RWPE2 (cell line): Measurements from ENCODE around the gene LSM12.

Experiments
- ATAC-seq: fragments of 200-7000 bp; cut with Tn5 transposase; 3 replicates; pipeline ENCODE4 v1.9.1; 2021; ENCODE audit warnings: low read depth
- DNase-seq: peaks from one replicate; pipeline ENCODE4 v3.0.0-alpha.2; 2020; ENCODE audit warnings: low spot score
- H3K27ac ChIP-seq: fragments of 450-650 bp; 2 replicates; pipeline ENCODE4 v1.5.1; 2017; ENCODE audit warnings: mild to moderate bottlenecking; ENCODE audit not compliant: poor library complexity, severe bottlenecking
- H3K27me3 ChIP-seq: fragments of 250-450 bp; sonication (Bioruptor Pico); 2 replicates; pipeline ENCODE4 v1.5.1; 2021; ENCODE audit warnings: mild to moderate bottlenecking, moderate library complexity; ENCODE audit not compliant: insufficient read depth, poor library complexity, severe bottlenecking
- H3K36me3 ChIP-seq: fragments of 250-450 bp; sonication (Bioruptor Pico); 2 replicates; pipeline ENCODE4 v1.5.1; 2020; ENCODE audit warnings: low read depth, mild to moderate bottlenecking, moderate library complexity
- H3K4me1 ChIP-seq: fragments of 250-450 bp; sonication (Bioruptor Pico); 2 replicates; pipeline ENCODE4 v1.5.1; 2021; ENCODE audit warnings: mild to moderate bottlenecking, moderate library complexity; ENCODE audit not compliant: insufficient read depth, poor library complexity, severe bottlenecking
- H3K4me3 ChIP-seq: fragments of 250-450 bp; sonication (Bioruptor Pico); 2 replicates; pipeline ENCODE4 v1.5.1; 2021; ENCODE audit warnings: mild to moderate bottlenecking, moderate library complexity; ENCODE audit not compliant: severe bottlenecking
- H3K9me3 ChIP-seq: fragments of 250-450 bp; sonication (Bioruptor Pico); 2 replicates; pipeline ENCODE4 v1.5.1; 2021; ENCODE audit warnings: mild to moderate bottlenecking, moderate library complexity; ENCODE audit not compliant: severe bottlenecking
- TF ChIP-seq, protein P1 (sequence below): fragments of 450-650 bp; IDR thresholded peaks from one replicate; pipeline ENCODE4 v1.5.1; 2017; ENCODE audit warnings: mild to moderate bottlenecking, moderate library complexity; ENCODE audit not compliant: poor library complexity, severe bottlenecking

Gene LSM12

DNA sequence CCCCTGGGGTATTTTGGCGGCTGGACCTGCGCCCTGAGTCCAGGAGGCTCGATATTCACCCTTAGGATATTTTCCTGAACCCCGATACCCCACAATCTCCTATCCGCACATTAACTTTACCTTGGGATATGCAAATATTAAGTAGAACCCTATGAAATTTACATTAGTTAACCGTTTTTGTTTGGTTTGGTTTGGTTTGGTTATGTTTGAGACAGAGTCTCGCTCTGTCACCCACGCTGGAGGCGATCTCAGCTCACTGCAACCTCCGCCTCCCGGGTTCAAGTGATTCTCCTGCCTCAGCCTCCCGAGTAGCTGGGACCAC is 71.4 kb downstream of the LSM12 start:
- ATAC-seq = no peak
- no peak overlapping the region for H3K4me3 ChIP-seq
- peaks cover 4% of the 10 kb centered on the region for H3K27me3 ChIP-seq
- DNase-seq = no peak
- TF ChIP-seq, protein P1, sequence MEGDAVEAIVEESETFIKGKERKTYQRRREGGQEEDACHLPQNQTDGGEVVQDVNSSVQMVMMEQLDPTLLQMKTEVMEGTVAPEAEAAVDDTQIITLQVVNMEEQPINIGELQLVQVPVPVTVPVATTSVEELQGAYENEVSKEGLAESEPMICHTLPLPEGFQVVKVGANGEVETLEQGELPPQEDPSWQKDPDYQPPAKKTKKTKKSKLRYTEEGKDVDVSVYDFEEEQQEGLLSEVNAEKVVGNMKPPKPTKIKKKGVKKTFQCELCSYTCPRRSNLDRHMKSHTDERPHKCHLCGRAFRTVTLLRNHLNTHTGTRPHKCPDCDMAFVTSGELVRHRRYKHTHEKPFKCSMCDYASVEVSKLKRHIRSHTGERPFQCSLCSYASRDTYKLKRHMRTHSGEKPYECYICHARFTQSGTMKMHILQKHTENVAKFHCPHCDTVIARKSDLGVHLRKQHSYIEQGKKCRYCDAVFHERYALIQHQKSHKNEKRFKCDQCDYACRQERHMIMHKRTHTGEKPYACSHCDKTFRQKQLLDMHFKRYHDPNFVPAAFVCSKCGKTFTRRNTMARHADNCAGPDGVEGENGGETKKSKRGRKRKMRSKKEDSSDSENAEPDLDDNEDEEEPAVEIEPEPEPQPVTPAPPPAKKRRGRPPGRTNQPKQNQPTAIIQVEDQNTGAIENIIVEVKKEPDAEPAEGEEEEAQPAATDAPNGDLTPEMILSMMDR = peak; percentile 54
- H3K9me3 ChIP-seq = no peaks in the 10 kb centered on the region
- H3K36me3 ChIP-seq = no peaks in the 10 kb centered on the region
- no peak overlapping the region for H3K27ac ChIP-seq
- H3K4me1 ChIP-seq = peaks cover 5% of the 10 kb centered on the region

DNA sequence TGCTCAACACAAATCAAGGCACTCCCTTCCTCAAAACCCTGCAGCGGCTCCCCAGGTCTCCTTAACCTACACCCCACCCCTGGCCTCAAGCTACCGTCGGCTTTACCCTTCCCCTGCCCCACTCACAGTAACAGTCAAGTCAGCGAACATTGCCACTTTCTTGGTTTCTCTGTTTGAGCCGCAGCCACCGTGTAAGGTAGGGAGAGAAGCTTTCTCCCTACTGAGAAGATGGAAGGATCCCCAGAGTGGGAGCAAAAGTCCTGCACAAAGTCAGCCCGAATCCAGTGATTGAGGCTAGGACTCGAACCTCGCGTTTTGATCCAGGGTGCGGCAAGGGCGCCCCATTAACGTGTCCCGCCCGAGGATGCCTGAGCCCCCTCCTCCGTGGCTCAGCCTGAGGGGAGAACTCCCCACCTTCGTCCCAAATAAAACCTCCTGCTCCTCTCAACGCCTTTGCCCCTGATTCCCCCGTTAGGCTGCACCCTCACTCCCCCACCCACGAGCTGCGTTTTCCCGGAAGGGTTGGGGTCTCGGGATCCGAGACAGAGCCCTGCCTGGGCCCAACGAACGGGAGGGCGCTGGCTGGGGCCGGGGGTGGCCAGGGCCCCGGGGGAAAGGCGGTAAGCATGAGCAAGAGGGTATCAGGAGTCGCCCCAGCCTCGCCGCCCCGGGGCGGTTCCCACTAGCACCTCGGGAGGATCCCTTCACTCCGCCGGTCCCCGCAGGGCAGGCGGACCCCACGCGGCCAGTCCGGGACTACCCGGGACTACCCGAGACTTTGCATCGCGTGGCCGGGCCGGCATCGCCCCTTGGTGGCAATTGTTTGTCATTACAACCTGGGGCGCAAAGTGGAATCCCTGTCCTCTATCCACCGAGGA is 72.0 kb downstream of the LSM12 start:
- no peak for DNase-seq
- TF ChIP-seq, protein P1 = peak; percentile 84
- H3K4me1 ChIP-seq = peaks cover 5% of the 10 kb centered on the region
- peak; percentile 76 for ATAC-seq
- H3K27ac ChIP-seq = no peak overlapping the region
- H3K9me3 ChIP-seq = no peaks in the 10 kb centered on the region
- peak overlapping the region; percentile 12 for H3K4me3 ChIP-seq
- H3K27me3 ChIP-seq = peaks cover 4% of the 10 kb centered on the region
- no peaks in the 10 kb centered on the region for H3K36me3 ChIP-seq

DNA sequence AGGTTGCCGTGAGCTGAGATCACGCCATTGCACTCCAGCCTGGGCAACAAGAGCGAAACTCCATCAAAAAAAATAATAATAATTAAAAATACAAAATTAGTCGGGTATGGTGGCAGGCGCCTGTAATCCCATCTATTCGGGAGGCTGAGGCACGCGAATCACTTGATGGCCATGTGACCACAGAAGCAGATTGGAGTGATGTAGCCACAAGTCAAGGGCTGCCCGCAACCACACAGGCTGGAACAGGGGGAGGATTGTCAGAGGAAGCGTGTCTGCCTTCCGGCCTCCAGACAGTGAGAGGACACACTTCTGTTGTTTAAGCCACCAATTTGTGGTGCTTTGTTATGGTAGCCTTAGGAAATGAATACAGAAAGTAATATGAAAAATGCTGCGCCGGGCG is 73.8 kb downstream of the LSM12 start:
- TF ChIP-seq, protein P1 = no peak

DNA sequence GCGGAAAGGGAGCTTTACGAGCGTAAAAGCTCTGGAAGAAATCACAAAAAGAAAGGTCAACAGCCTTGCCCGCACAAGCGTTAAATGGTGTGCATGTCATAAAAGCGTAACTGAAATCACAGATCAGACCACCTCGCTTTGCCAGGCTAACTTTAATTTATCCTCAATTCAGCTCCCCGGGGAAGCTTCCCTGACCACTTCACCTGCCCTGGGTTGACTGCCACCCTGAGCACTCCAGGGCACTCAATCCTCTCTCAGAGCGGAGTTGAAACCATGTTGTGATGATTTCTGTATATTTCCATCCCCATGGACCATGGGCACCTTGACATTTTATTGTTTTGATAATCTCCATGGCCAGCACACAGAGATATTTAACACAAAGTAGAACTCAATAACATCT is 78.2 kb downstream of the LSM12 start:
- peaks cover 23% of the 10 kb centered on the region for H3K27me3 ChIP-seq
- TF ChIP-seq, protein P1 = no peak
- no peak overlapping the region for H3K4me3 ChIP-seq
- no peaks in the 10 kb centered on the region for H3K36me3 ChIP-seq
- no peaks in the 10 kb centered on the region for H3K4me1 ChIP-seq
- DNase-seq (no peak), ATAC-seq (no peak)
- no peak overlapping the region for H3K27ac ChIP-seq
- no peaks in the 10 kb centered on the region for H3K9me3 ChIP-seq

More for the DNA sequence above, 73.8 kb downstream of the LSM12 start:
- Histone ChIP-seq H3K4me1 (peaks cover 5% of the 10 kb centered on the region), H3K9me3 (no peaks in the 10 kb centered on the region), H3K27ac (no peak overlapping the region), H3K4me3 (no peak overlapping the region), H3K36me3 (no peaks in the 10 kb centered on the region), H3K27me3 (peaks cover 4% of the 10 kb centered on the region)
- DNase-seq = no peak
- no peak for ATAC-seq
